ENCODE measurements around the gene C7orf25. TPM values are rescaled to one million over a fixed set of nuclear protein-coding genes. Genes with fewer than 3 reads are reported as not detected.

C7orf25 gene
- total RNA-seq, 1 donor from 2014 or later = 5.7 TPM

- DNase-seq (peak; percentile 95), ATAC-seq (peak; percentile 100)
- intact Hi-C loops (cut with micrococcal nuclease) = loop anchor here (10.0 kb wide), 1 partner anchor 793 kb away; the partner anchor contains the start of gene COA1
Observed at GRCh38 chr7:42931834-42932651, 20.2 kb upstream of the C7orf25 start, which contains the start of the genes MRPL32 and PSMA2. MRPL32 (plus strand) TSS chr7:42932376; CDS start chr7:42932387, 11 bp downstream. PSMA2 (minus strand) TSS chr7:42932174; CDS start chr7:42932158, 16 bp downstream.

- intact Hi-C loops (cut with micrococcal nuclease) = loop anchor here (10.0 kb wide), 1 partner anchor 793 kb away; the partner anchor contains the start of gene COA1
- ATAC-seq = no peak
Observed at GRCh38 chr7:42931447-42931833, 19.6 kb upstream of the C7orf25 start.

DNA sequence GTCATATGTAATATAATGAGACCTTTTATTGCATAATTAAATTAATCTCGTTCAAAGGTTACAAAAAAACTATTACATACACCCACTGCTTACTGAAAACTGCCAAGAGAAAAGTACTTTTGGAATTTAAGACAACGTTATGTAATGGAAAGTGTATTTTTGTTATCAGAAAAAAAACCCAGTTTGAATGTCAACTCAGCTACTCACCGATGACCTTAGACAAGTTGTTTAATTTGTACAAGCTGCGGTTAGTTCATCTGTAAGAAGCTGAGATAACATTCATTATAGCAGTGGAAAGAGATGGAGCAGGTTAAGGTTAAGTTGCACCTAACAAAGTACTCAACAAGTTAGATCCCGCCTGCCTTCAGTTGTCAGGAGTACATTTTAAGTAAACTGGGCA lies 19.0 kb upstream of the C7orf25 start:
- DNase-seq = no peak
- no peak for ATAC-seq
- intact Hi-C loops (cut with micrococcal nuclease) = loop anchor here (10.0 kb wide), 1 partner anchor 794 kb away; the partner anchor contains the start of gene COA1

More at GRCh38 chr7:42931447-42931833, 19.6 kb upstream of the C7orf25 start:
- no peak for DNase-seq

- DNase-seq (no peak), ATAC-seq (no peak)
- intact Hi-C loops (cut with micrococcal nuclease) = no loop called here
Observed at GRCh38 chr7:42929449-42929848, 17.6 kb upstream of the C7orf25 start.

- intact Hi-C loops (cut with micrococcal nuclease) = no loop called here
- no peak for DNase-seq
Observed at GRCh38 chr7:42928754-42929153, 16.9 kb upstream of the C7orf25 start.

GRCh38 chr7:42926204-42926603 lies 14.3 kb upstream of the C7orf25 start:
- no peak for ATAC-seq
- no peak for DNase-seq
- intact Hi-C loops (cut with micrococcal nuclease) = no loop called here

More at GRCh38 chr7:42928754-42929153, 16.9 kb upstream of the C7orf25 start:
- ATAC-seq = no peak

- ATAC-seq = no peak
- intact Hi-C loops (cut with micrococcal nuclease) = no loop called here
- no peak for DNase-seq
Observed at GRCh38 chr7:42925630-42926029, 13.8 kb upstream of the C7orf25 start.

DNA sequence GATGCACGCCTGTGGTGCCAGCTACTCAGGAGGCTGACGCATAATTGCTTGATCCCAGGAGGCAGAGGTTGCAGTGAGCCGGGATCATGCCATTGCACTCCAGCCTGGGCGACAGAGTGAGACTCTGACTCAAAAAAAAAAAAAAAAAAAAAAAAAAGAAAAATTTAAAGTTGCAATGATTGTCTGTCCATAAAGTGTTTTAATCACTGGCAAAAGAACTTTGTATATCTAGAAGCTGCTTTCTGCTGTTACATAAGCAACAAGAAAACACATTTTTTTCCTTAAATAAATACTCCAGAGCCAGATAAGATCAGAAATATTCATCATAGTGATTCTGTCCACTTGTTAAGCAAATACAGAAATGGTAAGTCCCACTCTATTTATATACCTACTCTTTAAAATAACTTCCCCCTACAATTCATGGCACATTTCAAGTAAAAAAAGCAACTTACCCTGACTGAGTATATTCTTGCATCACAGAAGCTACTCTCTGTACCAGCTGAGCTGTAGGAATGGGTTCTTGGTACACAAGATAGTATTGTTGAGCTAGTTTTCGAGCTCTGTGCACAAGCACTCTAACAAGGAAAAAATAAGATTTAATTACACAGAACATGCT lies 12.5 kb upstream of the C7orf25 start:
- DNase-seq (no peak), ATAC-seq (no peak)
- intact Hi-C loops (cut with micrococcal nuclease) = no loop called here

- DNase-seq = no peak
- intact Hi-C loops (cut with micrococcal nuclease) = no loop called here
- ATAC-seq = no peak
Observed at GRCh38 chr7:42922017-42922753, 10.3 kb upstream of the C7orf25 start.

GRCh38 chr7:42915356-42915755 lies 3.5 kb upstream of the C7orf25 start:
- DNase-seq = no peak
- intact Hi-C loops (cut with micrococcal nuclease) = no loop called here
- no peak for ATAC-seq

DNA sequence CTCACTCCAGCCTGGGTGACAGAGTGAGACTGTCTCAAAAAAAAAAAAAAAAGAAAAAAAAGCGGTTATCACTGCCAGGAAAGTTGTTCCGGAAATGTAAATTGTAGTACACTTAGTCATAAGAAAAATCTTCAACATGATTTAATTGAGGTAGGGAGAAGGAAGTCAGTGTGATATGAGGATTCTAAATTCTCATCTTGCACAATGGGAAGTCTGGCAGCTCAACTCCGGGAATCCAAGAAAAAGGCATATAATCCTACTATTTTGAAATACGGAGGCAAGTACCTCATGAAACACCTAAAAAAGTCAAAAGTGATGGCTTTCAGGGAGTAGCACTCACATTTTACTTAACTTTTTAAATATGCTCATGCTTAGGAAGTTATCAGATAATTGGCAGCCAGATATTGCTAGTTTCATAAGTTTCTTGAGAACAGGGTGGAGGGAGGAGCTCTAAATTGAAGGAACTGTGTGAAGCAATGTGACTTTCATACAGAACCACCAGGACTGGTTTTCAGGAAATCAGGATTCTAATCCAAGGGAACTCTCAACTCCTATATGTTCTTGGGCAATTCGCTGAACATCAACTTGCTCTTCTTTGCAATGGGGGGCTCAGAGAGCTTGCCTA lies 2.7 kb upstream of the C7orf25 start:
- DNase-seq (no peak), ATAC-seq (no peak)
- intact Hi-C loops (cut with micrococcal nuclease) = no loop called here

- intact Hi-C loops (cut with micrococcal nuclease) = no loop called here
- no peak for ATAC-seq
- no peak for DNase-seq
Observed at GRCh38 chr7:42914009-42914408, 2.1 kb upstream of the C7orf25 start.

GRCh38 chr7:42913591-42913990 lies 1.7 kb upstream of the C7orf25 start:
- DNase-seq (no peak), ATAC-seq (no peak)
- intact Hi-C loops (cut with micrococcal nuclease) = no loop called here

GRCh38 chr7:42910306-42910705 lies 1.6 kb downstream of the C7orf25 start:
- intact Hi-C loops (cut with micrococcal nuclease) = no loop called here
- ATAC-seq (no peak), DNase-seq (no peak)

DNA sequence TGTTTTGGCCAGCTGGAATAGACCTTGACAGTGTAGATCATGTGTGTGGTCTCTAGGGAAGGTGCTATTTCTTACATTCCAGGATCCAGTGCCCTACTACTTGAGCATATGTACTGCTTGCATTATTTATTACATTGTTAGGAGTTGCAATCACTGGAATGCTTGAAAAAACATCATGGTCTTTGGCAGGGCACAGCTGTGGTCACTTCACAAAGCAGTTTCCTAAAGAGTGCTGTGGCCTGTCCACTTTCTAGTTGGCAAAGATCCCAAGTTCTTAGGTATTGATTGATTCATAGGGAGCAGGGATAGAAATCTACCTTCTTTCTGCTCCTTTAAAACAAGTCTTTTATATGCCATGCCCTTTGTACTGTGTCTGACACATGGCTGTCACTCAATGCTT lies 4.6 kb downstream of the C7orf25 start:
- DNase-seq = no peak
- no peak for ATAC-seq
- intact Hi-C loops (cut with micrococcal nuclease) = no loop called here

GRCh38 chr7:42906181-42906580 lies 5.7 kb downstream of the C7orf25 start:
- intact Hi-C loops (cut with micrococcal nuclease) = no loop called here
- no peak for DNase-seq
- ATAC-seq = no peak

- no peak for DNase-seq
- intact Hi-C loops (cut with micrococcal nuclease) = no loop called here
- no peak for ATAC-seq
Observed at GRCh38 chr7:42902331-42902730, 9.5 kb downstream of the C7orf25 start.

DNA sequence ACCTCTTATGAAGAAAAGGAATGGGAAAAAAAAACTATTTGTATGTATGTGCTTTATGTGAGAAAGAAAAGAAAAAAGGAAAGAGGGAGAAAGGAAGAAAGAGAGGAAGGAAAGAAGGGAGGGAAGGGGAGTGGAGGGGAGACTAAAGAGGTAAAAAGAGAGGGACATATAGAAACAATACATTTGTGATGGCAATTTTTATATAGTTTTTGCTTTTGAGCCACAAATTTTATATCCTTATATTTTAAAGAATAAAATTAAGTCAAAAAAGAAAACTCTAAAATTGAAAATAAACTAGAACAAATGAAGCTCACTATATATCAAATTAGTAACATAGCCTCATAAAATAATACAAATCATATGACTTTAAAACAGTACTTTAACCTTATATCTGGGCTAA lies 11.0 kb downstream of the C7orf25 start:
- DNase-seq = no peak
- ATAC-seq = no peak
- intact Hi-C loops (cut with micrococcal nuclease) = no loop called here

Data from left ventricle myocardium superior (tissue), 1 donor.